ENCODE data around the gene MBTD1.
"Not testable (repeated sequence)": the region's sequence is repeated elsewhere in the genome, so short reads cannot be mapped to it uniquely, and the experiment has no call there.

The MBTD1 gene

DNA sequence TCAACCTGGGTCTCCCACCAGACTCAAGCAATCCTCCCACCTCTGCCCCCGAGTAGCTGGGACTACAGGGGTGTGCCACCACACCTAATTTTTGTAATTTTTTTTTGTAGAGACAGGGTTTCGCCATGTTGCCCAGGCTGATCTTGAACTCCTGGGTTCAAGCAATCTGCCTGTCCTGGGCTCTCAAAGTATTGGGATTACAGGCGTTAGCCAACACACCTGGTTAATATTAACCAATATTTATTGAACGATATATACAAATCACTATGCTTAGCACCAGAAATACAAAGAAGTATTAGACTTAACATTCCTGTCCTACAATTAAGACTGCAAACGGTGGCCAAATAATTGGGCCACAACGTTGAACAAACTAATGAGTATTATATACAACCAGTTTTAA, 4.2 kb downstream of the MBTD1 start:
- DNase-seq (ENCODE audit: low read depth) = no peak

DNA sequence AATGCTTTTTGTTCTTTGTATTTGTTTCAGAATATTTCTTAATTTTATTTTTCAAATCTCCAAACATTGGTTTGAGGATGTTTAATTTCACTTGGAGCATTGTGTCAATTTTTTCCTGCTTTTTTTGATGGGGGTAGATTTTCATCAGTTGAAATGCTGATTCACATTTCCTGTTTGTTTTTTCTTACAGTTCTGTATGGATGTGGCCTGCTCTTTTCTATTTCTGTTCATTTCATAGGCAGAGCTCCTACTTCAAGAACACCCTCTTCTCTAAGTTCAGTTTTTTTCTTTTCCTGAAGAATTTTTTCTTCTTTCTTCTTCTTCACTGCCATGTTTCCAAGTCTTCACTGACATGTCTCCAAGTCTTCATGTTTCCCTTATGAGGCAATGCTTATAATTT, 8.8 kb downstream of the MBTD1 start:
- DNase-seq (ENCODE audit: low read depth) = peak; percentile 29

DNA sequence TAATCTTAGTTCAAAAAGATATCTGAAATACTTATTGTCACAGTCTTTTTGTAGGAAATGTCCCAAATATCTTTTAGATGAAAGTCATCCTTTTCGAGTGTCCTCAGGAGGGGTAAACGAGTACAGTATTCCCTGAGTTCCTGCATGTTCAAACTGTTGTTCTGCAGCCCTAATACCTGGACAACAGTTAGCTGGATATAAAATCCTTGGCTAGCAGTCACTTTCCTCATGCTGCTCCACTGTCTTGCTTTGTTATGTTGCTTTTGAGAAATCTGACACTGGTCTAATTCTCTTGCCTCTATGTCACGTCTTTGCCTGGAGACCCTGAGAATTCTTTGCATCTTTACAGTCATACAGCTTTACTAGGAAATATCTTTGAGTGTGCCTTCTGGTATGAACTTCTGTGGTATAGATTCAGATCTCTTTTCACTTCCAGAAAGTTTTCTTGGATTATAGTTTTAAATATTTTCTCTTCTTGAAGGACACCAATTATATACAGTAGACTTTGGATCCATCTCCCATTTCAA, 9.5 kb downstream of the MBTD1 start:
- DNase-seq (ENCODE audit: low read depth) = peak; percentile 67

DNA sequence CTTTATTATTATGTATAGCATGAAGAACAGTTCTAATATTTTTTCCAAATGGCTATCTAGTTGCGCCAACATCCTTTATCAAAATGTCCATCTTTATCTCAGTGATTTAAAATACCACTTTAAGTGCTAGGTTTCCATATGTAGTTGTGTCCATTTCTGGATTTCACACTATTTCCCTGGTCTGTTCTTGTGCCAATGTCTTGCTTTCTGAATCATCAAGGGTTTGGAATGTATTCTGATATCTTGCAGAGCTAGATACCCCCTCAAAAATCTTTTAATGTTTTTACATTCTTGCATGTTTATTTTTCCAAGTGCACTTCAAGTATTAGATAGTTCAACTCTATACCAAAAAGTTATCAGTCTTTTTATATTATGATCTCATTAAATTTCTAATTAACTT, 14.3 kb downstream of the MBTD1 start:
- DNase-seq (ENCODE audit: low read depth) = peak; percentile 29

DNA sequence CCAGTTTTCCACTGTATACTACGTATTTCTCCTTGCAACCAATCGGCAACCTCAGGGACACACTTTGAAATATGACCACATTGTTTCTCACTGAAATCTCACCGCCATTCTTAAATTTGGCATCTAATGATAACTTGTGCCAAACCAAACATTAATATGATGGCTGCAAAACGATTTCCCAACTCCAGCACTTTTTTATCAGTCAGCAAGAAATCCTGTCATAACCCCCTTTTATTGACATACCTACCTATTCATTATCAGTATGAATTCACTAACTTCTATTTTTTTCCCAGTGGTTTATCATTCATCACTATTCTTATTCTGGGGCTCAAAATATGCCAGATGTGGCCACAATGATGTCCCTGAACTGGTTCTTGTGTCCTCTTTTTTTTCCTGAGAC, 15.8 kb downstream of the MBTD1 start:
- DNase-seq (ENCODE audit: low read depth) = no peak

DNA sequence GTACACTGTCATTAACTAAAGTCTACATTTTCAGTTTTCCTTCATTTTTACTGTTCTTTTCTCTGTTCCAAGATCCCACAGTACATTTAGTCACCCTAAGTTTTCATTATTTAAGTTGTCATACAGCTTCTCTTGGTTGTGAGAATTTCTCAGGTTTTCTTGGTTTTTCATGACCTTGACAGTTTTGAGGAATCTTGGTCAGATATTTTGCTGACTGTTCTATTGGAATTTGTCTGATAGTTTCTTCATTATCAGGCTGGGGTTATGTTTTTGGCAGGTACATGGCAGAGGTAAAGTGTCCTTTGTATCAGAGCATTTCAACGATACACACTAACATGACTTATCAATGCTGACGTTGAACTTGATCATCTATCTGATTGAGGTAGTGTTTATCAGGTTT, 19.6 kb downstream of the MBTD1 start:
- DNase-seq (ENCODE audit: low read depth) = no peak

- DNase-seq (ENCODE audit: low read depth) = no peak
Measured at GRCh38 chr17:51238255-51238887, 21.5 kb downstream of the MBTD1 start.

DNA sequence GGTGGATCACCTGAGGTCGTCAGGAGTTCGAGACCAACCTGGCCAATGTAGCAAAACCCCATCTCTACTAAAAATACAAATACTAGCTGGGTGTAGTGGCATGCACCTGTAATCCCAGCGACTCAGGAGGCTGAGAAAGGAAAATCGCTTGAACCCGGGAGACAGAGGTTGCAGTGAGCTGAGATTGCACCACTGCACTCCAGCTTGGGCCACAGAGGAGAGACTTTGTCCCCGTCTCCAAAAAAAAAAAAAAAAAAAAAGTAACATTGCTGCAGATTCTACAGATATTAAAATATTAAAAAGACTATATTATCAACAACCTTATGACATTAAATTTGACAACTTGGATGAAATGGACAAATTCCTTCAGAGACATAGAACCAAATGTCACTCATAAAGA, 25.7 kb downstream of the MBTD1 start:
- no peak for DNase-seq (ENCODE audit: low read depth)

GRCh38 chr17:51231999-51232398, 27.9 kb downstream of the MBTD1 start:
- DNase-seq (ENCODE audit: low read depth) = peak; percentile 21

GRCh38 chr17:51230306-51230705, 29.5 kb downstream of the MBTD1 start:
- DNase-seq (ENCODE audit: low read depth) = peak; percentile 18

DNA sequence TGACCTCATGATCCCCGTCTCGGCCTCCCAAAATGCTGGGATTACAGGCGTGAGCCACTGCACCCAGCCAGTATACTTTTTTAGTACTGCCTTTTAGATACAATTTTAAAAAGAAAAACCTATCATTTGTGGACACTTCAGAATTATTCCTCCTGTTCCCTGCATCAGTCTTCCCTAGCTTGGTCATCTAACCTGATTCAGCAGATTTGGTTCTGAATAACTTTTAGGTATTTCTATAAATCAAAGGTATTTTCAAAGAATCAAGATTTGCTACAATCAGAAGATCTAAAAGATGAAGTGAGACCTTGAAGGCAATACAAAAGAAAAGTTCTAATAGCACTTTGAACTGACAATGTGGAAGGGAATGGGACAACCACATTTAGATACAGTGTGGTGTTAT, 30.0 kb downstream of the MBTD1 start:
- DNase-seq (ENCODE audit: low read depth) = no peak

GRCh38 chr17:51228161-51228560, 31.7 kb downstream of the MBTD1 start:
- DNase-seq (ENCODE audit: low read depth) = peak; percentile 79

GRCh38 chr17:51225523-51225922, 34.3 kb downstream of the MBTD1 start:
- DNase-seq (ENCODE audit: low read depth) = not testable (repeated sequence)

DNA sequence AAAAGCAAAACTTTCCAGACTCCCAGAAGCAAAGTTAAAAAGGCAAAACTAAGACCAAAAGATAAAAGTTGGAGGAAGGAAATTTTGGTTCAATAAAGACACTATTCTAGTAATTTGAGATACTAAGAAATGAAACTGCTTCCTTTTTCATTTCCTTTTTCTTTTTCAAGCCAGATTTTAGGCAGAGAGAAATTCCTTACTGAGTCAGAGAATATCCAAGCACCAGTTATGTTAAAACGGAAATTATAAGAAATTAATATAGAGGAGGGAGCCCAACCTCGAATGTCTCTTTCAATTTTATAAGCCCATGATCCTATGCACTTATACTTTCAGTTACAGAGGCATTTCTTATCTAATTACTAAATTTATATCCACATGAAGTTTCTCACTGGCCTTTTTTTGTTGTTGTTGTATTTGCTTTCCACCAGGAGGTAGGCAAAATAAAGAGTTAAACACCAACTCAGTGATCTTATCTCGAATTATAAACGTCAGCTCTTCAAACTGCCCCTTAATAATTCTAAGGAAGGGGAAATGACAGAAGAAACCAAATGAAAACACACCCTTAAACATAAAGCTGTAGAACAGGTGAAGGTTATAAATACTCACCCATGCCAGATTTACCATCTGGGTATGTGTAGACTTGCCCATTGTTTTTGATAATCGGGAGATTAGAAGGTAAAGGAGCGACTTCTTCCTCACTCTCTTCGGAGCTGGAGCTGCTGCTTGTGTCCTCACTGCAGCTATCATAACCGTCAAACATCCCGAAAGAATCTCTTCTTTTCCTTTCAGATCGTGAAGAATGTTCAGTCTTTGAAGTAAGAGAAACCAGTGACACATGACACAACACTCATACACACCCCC, 35.2 kb downstream of the MBTD1 start:
- peak; percentile 23 for DNase-seq (ENCODE audit: low read depth)

DNA sequence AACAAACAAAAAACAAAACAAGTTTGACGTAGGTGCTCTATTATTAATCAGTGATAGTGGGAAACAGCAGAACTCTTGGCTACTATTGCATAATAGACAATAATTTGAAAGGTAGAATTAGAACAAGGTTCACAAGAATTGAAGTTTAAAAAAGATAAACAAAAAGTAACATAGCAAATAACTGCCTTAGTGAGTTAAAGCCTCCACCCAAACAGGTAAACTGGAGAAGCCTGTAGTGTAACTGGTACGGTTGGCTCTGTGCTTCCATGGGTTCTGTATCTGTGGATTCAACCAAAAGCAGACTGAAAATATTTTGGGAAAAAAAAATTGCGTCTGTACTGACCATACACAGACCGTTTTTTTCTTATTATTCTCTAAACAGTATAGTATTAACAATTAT, 38.5 kb downstream of the MBTD1 start:
- DNase-seq (ENCODE audit: low read depth) = no peak

DNA sequence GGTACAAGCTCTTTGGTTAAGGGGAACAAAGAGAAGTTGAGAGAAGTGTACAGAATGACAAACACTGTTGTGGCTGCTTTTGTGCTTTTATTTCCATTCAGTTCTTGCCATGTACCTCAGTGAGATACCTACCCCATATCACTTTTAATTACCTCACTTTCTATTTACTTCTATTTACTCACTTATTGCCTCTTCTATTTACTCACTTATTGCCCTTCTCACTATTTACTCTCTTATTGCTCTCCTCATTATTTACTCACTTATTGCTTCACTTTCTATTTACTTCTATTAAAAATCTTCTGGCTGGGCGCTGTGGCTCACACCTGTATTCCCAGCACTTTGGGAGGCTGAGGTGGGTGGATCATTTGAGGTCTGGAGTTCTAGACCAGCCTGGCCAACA, 41.9 kb downstream of the MBTD1 start:
- DNase-seq (ENCODE audit: low read depth) = no peak

DNA sequence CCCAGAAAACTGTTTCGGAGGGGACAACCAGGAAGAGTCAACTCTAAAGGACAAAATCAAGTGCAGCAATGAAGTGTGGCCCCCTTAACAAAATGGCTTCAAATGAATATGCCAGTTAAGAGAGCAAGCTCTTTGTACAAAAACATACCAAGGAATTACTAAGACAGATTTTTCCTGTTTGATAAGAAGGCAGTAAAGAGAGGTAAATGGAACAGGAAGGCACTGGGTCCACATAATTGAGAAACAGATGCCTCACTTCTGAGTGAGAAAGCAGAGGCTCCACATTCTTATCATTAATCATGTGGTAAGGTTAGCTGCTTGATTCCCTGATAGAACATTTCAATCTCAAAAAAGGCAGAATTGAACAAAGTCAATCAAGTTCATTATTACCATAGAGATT, 44.9 kb downstream of the MBTD1 start:
- peak; percentile 39 for DNase-seq (ENCODE audit: low read depth)

DNA sequence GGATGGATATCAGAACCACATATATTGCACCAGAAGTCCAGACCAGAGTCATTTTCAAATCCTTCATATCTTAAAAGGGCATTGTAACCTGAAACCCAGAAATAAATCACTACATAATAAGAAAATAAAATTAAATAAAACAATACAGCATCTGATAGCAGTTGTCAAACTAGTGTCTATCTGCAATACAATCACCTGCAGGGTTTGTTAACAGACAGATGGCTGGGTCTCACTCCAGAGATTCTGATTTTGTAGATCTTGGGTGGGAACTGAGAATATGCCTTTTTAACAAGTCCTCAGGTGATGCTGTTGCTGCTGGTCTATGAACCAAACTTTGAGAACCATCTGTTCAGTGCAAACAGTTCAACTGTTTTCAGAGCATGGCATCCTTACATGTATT, 56.0 kb downstream of the MBTD1 start:
- no peak for DNase-seq (ENCODE audit: low read depth)

GRCh38 chr17:51200846-51201245, 59.0 kb downstream of the MBTD1 start:
- DNase-seq (ENCODE audit: low read depth) = no peak

DNA sequence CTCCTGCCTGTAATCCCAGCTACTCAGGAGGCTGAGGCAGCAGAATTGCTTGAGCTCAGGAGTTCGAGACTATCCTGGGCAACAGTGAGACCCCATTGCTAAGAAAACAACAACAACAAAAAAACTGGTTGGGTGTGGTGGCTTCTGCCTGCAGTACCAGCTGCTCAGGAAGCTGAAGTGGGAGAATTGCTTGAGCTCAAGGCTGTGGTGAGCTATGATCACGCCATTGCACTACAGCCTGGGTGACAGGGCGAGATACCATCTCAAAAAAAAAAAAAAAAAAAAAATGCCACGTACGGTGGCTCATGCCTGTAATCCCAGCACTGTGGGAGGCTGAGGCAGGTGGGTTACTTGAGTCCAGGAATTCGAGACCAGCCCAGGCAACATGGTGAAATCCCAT, 59.6 kb downstream of the MBTD1 start:
- no peak for DNase-seq (ENCODE audit: low read depth)

DNA sequence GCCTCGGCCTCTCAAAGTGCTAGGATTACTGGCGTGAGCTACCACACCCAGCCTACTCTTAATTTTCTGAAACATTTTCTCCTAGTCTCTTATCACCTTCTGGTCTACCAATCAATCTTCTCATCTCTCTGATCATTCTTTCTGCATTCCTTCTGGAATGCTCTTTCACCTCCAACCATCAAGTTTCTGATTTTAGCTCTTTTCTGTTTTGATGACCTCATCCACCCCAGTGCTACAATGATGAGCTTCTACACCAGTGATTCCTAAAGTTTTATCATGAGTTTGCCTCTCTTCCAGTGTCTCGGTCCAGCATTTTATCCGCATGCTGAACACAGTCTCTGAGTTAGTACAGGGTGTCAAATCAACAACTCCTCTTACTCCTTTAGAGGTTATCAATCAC, 62.1 kb downstream of the MBTD1 start:
- no peak for DNase-seq (ENCODE audit: low read depth)

DNA sequence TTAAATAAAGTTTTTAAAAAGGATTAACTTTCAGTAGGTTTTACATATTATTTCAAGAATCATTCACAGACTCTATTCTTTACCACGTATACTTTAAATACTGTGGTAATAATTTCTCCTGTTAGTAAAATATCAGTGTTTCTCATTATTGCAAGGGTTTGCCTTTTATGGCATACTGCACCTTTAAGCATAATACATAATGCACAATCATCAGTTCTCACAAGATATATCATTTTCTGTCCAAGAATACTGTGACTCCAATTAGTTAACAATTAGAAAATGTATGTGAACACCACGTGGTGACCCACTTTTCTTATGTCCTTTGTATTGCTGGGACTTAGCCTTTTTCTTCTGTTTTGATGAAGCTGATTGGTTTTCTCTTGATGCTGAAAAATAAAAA, 68.0 kb downstream of the MBTD1 start:
- no peak for DNase-seq (ENCODE audit: low read depth)

GRCh38 chr17:51189628-51190027, 70.2 kb downstream of the MBTD1 start:
- peak; percentile 69 for DNase-seq (ENCODE audit: low read depth)

GRCh38 chr17:51189162-51189561, 70.7 kb downstream of the MBTD1 start:
- no peak for DNase-seq (ENCODE audit: low read depth)

Data from iris pigment epithelial cell (primary cell).